IPS DF 4.7 (cell line): ENCODE results near the gene SNTG2.
"Not testable (repeated sequence)": the region's sequence is repeated elsewhere in the genome, so short reads cannot be mapped to it uniquely, and the experiment has no call there.

Source experiments
- DNase-seq: peaks from one replicate; pipeline ENCODE4 v3.0.0-alpha.2; 2013; ENCODE audit warnings: low spot score; ENCODE audit errors: extremely low read depth

Gene SNTG2

DNA sequence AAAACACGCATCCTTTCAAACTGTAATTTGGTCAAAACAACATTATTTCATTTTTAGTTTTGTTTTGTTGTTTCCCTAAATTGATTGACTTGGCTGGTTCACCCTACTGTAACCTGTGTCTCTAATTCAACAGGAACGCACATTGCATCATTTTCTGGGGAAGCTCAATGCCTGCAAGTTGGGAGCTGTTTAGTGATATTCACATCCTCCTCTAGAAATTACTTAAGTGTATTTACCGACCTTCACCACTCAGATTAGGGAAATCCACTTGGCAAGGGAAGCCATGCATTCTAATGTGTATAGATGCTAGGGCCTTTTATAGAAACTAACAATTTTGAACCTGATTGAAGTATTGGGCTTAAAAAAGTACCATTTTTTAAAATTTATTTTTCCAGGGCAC is 455.3 kb downstream of the SNTG2 start:
- no peak for DNase-seq

GRCh38 chr2:1406434-1406833 is 455.8 kb downstream of the SNTG2 start:
- no peak for DNase-seq

GRCh38 chr2:1407950-1408675 is 457.5 kb downstream of the SNTG2 start:
- no peak for DNase-seq

- DNase-seq = no peak
Measured at GRCh38 chr2:1413156-1413710, 462.6 kb downstream of the SNTG2 start, which contains the start of gene TPO. Gene TPO (plus strand): TSS chr2:1413463. CDS start chr2:1414409, 946 bp downstream.

GRCh38 chr2:1414121-1414520 is 463.5 kb downstream of the SNTG2 start:
- DNase-seq = no peak

DNA sequence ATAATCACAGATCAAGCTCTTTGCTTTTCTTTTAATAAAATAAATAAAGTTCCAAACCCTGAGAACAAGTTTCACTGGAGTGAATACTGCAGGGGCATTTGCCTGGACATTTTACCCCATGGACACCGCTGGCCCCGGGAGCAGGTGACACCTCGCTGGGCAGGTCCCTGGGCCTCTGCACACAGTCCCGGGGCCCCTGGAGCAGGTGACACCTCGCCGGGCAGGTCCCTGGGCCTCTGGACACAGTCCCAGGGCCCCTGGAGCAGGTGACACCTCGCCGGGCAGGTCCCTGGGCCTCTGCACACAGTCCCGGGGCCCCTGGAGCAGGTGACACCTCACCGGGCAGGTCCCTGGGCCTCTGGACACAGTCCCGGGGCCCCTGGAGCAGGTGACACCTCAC is 464.3 kb downstream of the SNTG2 start:
- not testable (repeated sequence) for DNase-seq

DNA sequence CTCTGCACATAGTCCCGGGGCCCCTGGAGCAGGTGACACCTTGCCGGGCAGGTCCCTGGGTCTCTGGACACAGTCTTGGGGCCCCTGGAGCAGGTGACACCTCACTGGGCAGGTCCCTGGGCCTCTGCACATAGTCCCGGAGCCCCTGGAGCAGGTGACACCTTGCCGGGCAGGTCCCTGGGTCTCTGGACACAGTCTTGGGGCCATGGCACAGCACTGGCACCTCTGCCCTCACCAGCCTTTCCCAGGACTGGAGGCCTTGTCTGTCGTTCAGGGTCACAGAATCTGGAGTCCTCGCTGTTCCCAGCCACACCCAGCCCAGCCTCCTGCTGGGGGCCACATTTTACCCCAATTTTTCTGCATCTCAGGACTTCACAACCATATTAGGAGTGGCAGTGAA is 464.9 kb downstream of the SNTG2 start:
- DNase-seq = no peak
